ENCODE measurements around the gene EEFSEC.

GRCh38 chr3:128326051-128326823 is 173.0 kb downstream of the EEFSEC start:
- TF ChIP-seq POLR2A (IDR thresholded peaks at IDR 0.05) = no peak
- TF ChIP-seq POLR2AphosphoS5 (IDR thresholded peaks at IDR 0.05) = no peak
